Ammon's horn (tissue), 1 donor: Measurements from ENCODE around the gene IL1R1.

Experiments
- DNase-seq: peaks from one replicate; pipeline ENCODE4 v3.0.0-alpha.2; 2016; ENCODE audit warnings: low spot score

IL1R1 gene

DNA sequence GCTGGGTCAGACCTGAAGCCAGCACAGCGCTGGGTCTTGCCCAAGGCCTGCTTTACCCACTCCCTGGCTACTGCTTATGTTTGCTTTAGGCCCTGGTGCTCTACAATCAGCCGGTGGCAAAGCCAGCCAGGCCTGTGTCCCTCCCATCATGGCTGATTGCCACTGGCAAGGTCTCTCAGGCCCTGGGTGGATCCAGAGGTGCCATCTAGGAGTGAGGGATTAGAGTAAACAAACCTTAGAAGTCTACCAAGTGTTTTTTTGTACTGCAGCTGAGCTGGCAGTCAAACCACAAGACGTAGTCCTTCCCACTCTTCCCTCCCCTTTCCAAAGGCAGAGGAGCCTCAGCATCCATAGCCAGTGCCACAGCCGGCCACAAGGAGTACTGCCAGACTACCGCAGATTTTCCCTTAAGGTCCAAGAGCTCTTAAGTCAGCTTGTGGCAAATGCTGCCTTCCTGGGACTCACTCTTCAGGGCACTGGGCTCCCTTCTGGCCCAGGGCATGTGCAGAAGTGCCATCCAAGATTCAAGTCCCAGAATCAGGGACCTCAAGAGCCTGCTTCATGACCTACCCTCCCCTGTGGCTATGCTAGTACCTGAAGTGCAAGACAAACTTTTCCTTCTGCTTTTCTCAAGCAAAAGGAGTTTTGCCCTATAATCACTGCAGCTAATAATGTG is 64.3 kb downstream of the IL1R1 start:
- no peak for DNase-seq

DNA sequence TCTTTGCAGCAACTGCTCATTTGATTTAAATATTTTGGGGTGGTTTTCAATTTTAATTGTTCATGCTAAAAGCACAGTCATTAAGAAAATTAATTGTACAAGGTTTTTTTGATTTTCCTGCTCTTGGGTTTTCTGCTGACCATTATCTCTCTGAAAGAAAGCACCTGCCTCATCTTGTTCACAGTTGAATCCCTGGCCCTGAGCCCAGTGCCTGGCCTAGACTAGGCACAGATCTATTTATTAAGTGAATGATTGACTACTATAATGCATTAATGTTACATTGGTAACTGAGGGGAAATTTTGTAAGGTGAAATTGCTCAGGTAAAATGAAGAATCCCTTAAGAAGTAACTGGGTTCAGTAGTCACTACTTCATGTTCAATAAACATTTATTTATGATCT is 66.2 kb downstream of the IL1R1 start:
- DNase-seq: no peak

- DNase-seq: no peak
These were observed 66.9 kb downstream of the IL1R1 start for GRCh38 chr2:102209474-102209873.

DNA sequence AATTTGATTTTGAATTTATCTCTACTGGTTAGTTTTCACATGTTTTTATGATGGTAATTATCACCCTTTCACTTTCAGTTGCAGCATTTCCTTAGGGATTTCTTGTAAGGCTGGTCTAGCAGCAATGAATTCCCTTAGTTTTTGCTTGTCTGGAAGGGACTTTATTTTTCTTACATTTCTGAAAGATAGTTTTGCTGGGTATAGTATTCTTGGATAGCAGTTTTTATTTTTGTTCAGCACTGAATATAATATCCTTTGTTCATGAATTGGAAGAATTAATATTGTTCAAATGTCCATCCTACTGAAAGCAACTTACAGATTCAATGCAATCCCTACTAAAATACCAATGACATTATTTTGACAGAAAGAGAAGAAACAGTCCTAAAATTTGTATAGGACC is 74.5 kb downstream of the IL1R1 start:
- DNase-seq: no peak

DNA sequence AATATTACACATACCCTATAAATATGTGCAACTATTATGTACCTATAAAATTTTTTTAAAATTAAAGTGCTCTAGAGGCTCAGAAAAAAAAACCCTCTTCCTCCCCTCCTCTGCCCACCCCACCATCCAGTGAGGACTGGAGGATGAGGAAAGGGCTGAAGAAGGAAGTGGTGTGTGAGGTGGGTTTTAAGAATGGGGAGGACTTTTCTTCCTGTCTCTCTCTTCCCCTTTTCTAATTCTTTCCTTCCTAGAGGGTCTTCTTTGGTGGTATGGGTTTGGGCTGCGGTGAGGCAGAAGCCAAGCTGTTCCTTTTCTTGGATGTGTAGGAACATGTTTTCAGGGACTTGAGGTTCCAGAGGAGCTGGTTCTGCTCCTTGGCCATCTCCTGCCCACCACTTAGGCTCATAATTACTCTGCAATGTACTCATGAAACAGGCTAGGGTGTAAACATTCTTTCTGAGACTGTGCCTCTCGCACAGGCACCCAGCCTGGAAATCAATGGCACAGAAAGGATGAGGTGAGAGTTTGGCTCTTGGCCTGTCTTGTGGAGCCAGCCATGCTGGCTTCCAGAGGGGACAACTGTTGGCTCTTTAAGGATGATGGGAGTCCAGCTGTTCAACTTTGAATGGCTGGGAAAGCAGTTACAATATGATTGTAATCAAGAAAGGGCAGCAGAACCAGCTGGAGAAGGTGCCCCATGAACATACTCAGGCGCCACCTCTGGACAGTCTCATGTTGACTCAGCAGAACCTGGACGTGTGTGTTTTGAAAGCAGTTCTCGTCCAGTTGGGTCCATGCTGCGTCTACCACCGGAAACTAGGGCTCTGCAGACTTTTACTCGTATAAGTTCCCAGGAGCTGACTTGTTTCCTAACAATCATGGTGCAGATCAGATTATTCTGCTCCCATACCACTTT is 82.5 kb downstream of the IL1R1 start:
- DNase-seq: no peak

GRCh38 chr2:102226171-102226570 is 83.6 kb downstream of the IL1R1 start:
- DNase-seq: no peak

- DNase-seq: peak; percentile 65
These were observed 84.3 kb downstream of the IL1R1 start for GRCh38 chr2:102226612-102227391.

DNA sequence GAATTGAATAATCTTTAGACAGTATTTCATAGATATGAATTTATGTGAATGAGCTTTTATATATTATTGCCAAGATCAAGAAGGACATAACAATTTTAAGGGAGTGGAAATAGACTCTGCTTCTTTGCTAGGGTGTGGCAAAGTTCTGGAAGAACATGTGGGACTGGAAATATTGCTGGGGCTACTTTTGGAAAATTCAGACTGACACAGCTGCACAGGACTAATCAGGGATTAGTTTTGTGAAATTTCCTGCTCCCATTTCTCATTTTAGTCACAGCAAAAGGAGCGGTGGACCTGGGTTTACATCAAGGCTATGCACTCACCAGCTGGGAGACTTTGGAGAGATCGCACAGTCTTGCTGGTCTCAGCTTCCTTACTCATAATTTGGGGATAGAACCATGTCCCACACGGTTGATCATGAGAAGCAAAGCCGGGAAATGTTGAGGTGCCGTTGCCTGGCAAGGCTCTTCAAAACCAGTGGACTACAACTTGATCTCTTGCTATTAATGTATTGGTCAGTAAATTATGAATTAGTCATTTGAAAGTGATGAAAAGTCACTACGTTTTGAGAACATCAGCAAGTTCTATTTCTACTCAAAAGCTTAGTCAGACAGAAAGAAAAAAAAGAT is 86.7 kb downstream of the IL1R1 start:
- DNase-seq: no peak
